Calu3 (cell line): ENCODE measurements around the gene PRKCG. TPM values are rescaled to one million over a fixed set of nuclear protein-coding genes. Genes with fewer than 3 reads are reported as not detected.

Experiments
- BruUV-seq: library from RNA; stranded (reverse); fragments of 400-500 nt; replicated peaks from 2 replicates; lab custom pipeline; 2021; lab: Mats Ljungman, UMichigan
- CTCF ChIA-PET: fragments of 300-600 bp; sonication (Branson Sonifier 250); formaldehyde crosslinking; loops from one replicate; lab custom pipeline; 2022; ENCODE audit warnings: antibody characterized with exemption; lab: Charles Lee
- DNase-seq: peaks from one replicate; pipeline ENCODE4 v3.0.0; 2022
- H3K27ac Mint-ChIP-seq: one replicate; pipeline ENCODE4 v1.8.0; 2022; ENCODE audit warnings: mixed read lengths; ENCODE audit not compliant: unreplicated experiment
- H3K27me3 Mint-ChIP-seq: one replicate; pipeline ENCODE4 v1.8.0; 2022; ENCODE audit warnings: mixed read lengths; ENCODE audit not compliant: unreplicated experiment
- H3K36me3 Mint-ChIP-seq: one replicate; pipeline ENCODE4 v1.8.0; 2022; ENCODE audit warnings: mild to moderate bottlenecking, moderate library complexity, mixed read lengths; ENCODE audit not compliant: insufficient read depth, unreplicated experiment
- H3K4me1 Mint-ChIP-seq: one replicate; pipeline ENCODE4 v1.8.0; 2022; ENCODE audit warnings: mild to moderate bottlenecking, low read depth, mixed read lengths; ENCODE audit not compliant: unreplicated experiment
- H3K4me3 Mint-ChIP-seq: one replicate; pipeline ENCODE4 v1.8.0; 2022; ENCODE audit warnings: mild to moderate bottlenecking, low read depth, moderate library complexity, mixed read lengths; ENCODE audit not compliant: unreplicated experiment
- H3K9me3 Mint-ChIP-seq: one replicate; pipeline ENCODE4 v1.8.0; 2022; ENCODE audit warnings: low read depth, mixed read lengths; ENCODE audit not compliant: unreplicated experiment
- intact Hi-C: fragments of 100-400 bp; cut with micrococcal nuclease; formaldehyde crosslinking; loops from one replicate; pipeline ENCODE4 v1.10.0; 2022; ENCODE audit not compliant: unreplicated experiment
- total RNA-seq: library from RNA; stranded (reverse); gene quantifications from 2 replicates; pipeline ENCODE4 v1.2.3, GENCODE V29; 2022
- TF ChIP-seq, protein P1 (sequence below): fragments of 200-600 bp; IDR thresholded peaks from one replicate; pipeline ENCODE4 v1.8.0; 2022; ENCODE audit warnings: antibody characterized with exemption; ENCODE audit not compliant: unreplicated experiment

The PRKCG gene
- total RNA-seq, 1 experiment from 2014 or later = 59.6 TPM

DNA sequence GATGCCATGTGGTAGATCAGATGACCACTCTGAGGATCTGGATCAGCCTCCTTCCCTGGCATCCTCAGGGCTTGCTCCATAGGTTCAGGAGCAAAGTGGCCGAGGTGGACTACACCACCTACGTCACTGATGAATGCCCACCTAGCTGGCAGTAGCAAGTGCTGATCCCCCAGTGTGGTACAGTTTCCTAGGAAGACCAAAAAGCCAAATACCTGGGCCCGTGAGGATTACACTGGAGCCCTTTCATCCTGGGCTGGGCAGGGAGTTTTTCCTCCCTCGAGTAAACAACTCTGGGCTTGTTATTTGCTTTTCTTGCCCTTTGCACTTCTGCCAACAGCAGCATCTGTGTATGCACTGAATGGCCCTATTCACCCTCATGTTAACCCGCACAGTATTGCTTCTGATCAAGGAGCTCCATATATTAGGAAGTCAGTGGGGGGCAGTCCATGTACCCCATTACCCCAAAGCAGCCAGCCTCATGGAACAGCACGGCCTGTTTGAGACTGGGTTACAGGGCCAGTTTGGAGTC, 17.6 kb upstream of the PRKCG start:
- BruUV-seq = no TSS peak
- intact Hi-C loops = loop anchor here (2.0 kb wide), 1 partner anchor 116 kb away; no protein-coding TSS in a partner anchor
- Mint-ChIP-seq H3K4me1 (peaks cover 37% of the 10 kb centered on the region), H3K27me3 (no peaks in the 10 kb centered on the region), H3K27ac (peak overlapping the region; percentile 99), H3K9me3 (no peaks in the 10 kb centered on the region), H3K36me3 (peaks cover 61% of the 10 kb centered on the region), H3K4me3 (peak overlapping the region; percentile 95)
- TF ChIP-seq, protein P1, sequence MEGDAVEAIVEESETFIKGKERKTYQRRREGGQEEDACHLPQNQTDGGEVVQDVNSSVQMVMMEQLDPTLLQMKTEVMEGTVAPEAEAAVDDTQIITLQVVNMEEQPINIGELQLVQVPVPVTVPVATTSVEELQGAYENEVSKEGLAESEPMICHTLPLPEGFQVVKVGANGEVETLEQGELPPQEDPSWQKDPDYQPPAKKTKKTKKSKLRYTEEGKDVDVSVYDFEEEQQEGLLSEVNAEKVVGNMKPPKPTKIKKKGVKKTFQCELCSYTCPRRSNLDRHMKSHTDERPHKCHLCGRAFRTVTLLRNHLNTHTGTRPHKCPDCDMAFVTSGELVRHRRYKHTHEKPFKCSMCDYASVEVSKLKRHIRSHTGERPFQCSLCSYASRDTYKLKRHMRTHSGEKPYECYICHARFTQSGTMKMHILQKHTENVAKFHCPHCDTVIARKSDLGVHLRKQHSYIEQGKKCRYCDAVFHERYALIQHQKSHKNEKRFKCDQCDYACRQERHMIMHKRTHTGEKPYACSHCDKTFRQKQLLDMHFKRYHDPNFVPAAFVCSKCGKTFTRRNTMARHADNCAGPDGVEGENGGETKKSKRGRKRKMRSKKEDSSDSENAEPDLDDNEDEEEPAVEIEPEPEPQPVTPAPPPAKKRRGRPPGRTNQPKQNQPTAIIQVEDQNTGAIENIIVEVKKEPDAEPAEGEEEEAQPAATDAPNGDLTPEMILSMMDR = no peak
- DNase-seq = peak; percentile 73
- CTCF ChIA-PET = interaction anchor here (1.0 to 1.3 kb wide), 2 partner anchors 116 to 166 kb away, joined by 4 read pairs; no protein-coding TSS in a partner anchor

DNA sequence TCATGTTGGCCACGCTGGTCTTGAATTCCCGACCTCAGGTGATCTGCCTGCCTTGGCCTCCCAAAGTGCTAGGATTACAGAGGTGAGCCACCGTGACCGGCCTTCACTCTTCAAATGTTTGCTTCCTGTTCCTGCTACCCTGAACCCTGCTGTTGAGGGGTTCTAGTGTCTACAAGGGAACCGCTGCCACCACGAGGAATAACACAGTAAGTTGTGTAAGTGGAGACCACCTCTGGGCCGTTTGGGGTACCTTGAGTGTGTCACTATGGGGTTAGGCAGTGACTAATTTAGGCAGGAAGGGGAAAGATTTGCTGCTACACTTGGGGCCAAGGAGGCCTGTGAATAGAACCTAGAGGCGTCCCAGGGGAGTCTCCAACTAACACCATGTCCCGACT, 16.5 kb upstream of the PRKCG start:
- Mint-ChIP-seq H3K4me3 (peak overlapping the region; percentile 95), H3K27ac (peak overlapping the region; percentile 99), H3K4me1 (peaks cover 40% of the 10 kb centered on the region), H3K9me3 (no peaks in the 10 kb centered on the region), H3K27me3 (no peaks in the 10 kb centered on the region), H3K36me3 (peaks cover 73% of the 10 kb centered on the region)
- BruUV-seq = TSS peak; percentile 74
- intact Hi-C loops = loop anchor here (1.0 to 2.0 kb wide), 2 partner anchors 23 to 115 kb away; no protein-coding TSS in a partner anchor
- CTCF ChIA-PET = interaction anchor here (0.6 to 1.3 kb wide), 5 partner anchors 24 to 231 kb away, joined by 3 to 4 read pairs (median 4); no protein-coding TSS in a partner anchor
- DNase-seq = no peak
- TF ChIP-seq, protein P1 = no peak

DNA sequence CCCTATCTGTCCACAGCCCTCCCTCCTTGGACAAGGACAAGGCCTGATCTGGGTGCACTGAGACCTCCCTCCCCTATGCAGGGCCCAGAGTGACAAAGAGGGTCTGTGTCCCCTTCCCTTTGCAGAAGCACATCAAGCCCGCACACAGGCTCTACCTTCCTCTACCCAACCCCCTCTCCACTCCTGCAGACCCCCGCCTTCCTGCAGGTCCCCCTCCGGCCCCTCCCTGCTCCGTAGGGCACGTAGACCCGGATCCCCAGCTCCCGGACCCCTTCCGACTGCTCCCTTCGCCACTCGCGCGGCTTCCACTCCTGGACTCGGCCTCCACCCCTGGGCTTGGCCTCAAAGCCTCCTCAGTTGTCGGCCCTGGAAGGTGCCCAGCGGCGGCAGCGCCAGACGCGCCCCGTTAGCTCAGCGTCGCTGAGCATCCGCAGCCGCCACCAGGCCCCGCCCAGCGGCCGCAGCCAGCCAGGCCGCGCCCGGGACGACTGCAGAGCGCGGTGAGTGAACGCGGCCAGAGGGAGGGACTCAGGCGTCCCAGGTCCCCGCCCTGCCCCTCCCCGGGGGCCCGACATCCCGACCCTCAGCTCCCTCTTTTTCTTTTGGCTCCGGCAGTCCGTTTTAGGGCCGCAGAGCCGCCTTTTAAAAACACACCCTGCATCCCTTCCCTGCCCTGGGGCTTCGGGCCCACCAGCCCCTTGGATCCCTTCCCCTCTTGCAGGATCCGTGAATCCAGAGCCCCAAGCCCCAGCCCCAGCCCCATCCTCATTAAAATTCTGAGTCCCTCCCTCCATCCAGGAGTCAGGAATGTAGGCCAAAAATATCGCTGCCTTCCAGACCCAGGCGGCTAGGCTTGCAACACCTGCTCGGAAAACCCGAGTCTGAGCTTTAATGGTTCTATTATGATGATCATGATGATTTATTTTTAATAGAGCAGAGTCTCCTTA, 15.8 kb upstream of the PRKCG start:
- no peaks in the 10 kb centered on the region for H3K9me3 Mint-ChIP-seq
- peak overlapping the region; percentile 99 for H3K27ac Mint-ChIP-seq
- no peaks in the 10 kb centered on the region for H3K27me3 Mint-ChIP-seq
- H3K4me1 Mint-ChIP-seq = peaks cover 47% of the 10 kb centered on the region
- peak; percentile 94 for DNase-seq
- BruUV-seq = no TSS peak
- CTCF ChIA-PET = interaction anchor here (0.6 to 1.1 kb wide), 8 partner anchors 25 to 231 kb away, joined by 3 to 5 read pairs (median 4); no protein-coding TSS in a partner anchor
- H3K4me3 Mint-ChIP-seq = peak overlapping the region; percentile 95
- TF ChIP-seq, protein P1 = no peak
- peaks cover 80% of the 10 kb centered on the region for H3K36me3 Mint-ChIP-seq
- intact Hi-C loops = loop anchor here (1.0 to 2.0 kb wide), 2 partner anchors 24 to 115 kb away; no protein-coding TSS in a partner anchor

DNA sequence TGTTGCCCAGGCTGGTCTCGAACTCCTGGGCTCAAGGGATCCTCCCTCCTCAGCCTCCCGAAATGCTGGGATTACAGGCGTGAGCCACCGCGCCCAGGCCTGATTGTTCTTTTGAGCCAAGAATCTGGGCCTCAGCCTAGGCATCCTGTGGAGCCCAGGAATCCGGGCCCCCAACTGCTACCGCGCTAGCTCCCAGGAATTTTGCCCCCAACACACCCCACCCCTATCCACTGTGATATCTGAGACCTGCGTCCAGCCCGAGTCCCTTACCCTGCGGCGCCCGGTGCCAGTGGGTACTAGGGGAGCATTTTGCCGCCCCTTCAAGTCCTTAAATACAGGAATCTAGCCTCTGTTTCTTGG, 15.2 kb upstream of the PRKCG start:
- H3K9me3 Mint-ChIP-seq = no peaks in the 10 kb centered on the region
- peak; percentile 11 for DNase-seq
- no TSS peak for BruUV-seq
- CTCF ChIA-PET = interaction anchor here (0.6 to 1.8 kb wide), 6 partner anchors 15 to 163 kb away, joined by 3 to 10 read pairs (median 6); partner anchors contain the start of gene PRKCG
- peak overlapping the region; percentile 95 for H3K4me3 Mint-ChIP-seq
- peaks cover 54% of the 10 kb centered on the region for H3K4me1 Mint-ChIP-seq
- no peaks in the 10 kb centered on the region for H3K27me3 Mint-ChIP-seq
- peaks cover 86% of the 10 kb centered on the region for H3K36me3 Mint-ChIP-seq
- peak overlapping the region; percentile 99 for H3K27ac Mint-ChIP-seq
- TF ChIP-seq, protein P1 = no peak
- intact Hi-C loops = no loop called here
